Fibroblast of upper back skin (primary cell): ENCODE measurements around the gene CYYR1.
"Not testable (repeated sequence)": the region's sequence is repeated elsewhere in the genome, so short reads cannot be mapped to it uniquely, and the experiment has no call there.

Experiments used
- DNase-seq: peaks from one replicate; pipeline ENCODE4 v3.0.0-alpha.2; 2013

The CYYR1 gene

DNA sequence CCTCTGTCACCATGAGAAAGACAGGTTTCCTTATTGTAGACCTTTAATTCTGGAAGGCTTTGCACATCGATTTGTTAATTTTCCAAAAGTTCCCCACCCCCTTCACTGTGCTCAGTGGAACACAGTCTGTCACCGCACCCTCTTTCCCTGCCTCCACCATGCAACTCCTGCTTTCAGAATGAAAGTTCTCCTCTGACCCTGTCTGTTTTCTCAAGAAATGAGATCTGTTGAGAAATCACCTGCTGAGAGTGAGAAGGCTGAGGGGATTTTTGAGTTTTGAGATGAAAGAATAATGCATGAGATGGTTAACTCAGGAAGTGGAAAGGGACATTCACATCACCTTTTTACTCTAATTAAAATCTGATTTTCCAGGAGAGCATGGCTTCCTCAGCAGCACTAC, 99.6 kb downstream of the CYYR1 start:
- DNase-seq: no peak

DNA sequence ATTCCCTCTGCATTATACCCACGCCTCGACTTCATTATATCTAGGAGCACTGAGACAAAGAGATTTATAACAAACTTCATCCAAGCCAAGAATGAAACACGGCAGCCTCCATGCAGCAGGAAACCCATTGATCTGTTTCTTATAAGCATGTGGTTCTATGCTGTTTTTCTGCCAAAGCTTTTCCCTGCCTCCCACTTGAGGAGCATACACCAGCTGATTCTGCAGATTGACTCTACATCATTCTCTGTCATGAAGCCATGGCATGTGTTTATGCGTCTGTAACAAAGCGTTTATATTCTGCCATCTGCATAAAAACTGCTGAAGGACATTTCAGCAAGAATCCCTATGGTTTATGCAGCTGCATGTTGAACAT, 102.0 kb downstream of the CYYR1 start:
- DNase-seq: peak; percentile 42

DNA sequence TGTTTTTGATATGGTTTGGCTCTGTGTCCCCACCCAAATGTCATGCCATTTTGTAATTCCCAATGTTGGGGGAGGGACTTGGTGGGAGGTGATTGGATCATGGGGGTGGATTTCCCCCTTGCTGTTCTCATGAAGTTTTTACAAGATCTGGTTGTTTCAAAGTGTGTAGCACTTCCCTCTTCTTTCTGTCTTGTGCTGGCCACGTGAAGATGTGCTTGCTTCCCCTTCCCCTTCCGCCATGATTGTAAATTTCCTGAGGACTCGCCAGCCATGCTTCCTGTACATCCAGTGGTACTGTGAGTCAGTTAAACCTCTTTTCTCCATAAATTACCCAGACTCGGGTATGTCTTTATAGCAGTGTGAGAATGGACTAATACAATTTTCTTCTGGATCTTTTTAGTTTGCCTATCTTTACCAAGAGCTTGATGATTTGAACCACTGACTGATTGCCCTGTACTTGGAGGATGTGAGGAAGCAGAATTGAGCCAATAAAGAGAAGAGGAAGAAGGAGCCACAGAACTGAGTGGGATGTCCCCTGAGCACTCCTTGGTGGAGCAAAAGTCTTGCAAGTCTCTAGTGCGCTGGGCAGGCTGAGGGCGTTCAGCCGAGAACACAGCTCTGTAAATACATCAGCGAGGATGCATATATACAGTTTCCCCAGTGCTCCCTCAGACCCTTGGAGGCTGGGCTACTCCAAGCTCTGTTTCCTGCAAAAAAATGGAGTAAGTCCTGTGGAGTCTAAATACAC, 102.6 kb downstream of the CYYR1 start:
- no peak for DNase-seq

DNA sequence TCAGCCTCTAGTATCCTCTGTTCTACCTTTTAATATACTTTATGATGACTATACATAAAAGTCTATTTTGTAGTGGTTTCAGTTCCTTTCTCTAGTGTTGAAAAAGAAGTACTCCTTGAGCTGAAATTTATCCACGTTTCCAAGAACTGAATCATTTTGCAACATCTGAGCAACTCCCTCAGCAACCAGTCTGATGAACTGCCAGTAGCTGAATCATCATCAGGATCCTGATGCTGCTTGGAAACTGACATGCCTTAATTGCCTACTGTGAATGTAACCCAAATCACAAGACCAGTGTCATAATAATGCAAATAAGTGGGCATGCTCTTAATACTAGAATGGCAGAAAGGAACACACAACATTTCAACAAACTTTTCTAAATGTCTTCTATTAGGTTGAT, 103.3 kb downstream of the CYYR1 start:
- DNase-seq: peak; percentile 92

DNA sequence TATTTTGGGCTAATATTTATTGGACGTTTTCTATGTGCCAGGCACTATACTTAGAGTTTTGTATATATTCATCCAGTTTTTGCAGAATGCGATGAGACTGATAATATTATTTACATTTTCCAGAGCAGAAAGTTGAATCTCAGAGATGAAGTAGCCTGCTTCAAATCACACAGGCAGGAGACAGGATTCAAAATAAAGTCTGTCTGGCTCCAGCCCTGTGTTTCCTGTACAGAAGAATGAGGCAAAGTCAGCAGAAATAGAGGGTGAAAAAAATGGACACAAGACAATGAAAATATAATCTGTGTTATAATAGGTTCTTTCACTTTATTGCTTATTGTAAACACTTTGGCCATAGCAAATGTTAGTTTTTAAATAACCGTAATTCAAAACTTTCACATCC, 107.2 kb downstream of the CYYR1 start:
- no peak for DNase-seq

DNA sequence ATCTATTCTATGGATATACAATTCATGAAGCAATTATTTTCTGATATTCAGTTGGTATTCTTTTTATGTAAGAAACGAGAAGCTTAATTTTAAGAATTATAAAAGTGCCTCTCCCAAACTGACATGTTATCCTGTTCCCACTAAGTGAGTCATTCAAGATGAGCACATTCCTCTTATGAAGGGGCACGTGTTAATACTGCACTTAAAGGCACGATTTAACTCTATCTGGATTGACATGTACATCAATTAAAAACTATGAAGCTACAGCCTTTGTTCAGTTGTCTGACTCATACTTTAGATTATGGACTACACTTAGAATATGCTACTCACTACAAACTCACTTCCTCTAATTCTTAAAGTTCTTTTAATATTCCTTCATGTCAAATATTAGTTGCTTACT, 111.6 kb downstream of the CYYR1 start:
- no peak for DNase-seq

DNA sequence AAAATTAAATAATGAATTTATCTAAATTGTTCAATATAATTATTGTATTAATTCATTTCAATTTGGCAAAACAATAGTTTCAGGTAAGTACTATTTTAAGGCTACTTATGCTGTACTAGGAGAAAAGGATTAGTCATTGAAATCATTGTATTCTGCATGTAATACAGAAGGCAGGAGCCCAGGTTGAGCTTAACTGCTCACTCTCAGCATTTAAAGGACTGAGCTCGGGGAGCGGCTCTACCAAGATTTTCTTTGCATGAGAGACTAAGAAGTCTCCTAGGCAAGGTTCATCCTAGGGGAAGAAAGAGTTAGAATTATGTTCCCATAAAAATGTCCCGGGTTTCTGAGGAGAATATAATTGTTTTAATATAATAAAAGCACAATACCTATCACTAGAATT, 112.5 kb downstream of the CYYR1 start:
- DNase-seq: no peak

DNA sequence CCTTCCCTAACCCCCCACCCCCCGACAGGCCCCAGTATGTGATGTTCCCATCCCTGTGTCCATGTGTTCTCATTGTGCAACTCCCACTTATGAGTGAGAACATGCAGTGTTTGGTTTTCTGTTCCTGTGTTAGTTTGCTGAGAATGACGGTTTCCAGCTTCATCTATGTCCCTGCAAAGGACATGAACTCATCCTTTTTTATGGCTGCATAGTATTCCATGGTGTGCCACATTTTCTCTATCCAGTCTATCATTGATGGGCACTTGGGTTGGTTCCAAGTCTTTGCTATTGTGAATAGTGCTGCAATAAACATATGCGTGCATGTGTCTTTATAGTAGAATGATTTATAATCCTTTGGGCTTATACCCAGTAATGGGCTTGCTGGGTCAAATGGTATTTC, 114.2 kb downstream of the CYYR1 start:
- not testable (repeated sequence) for DNase-seq

DNA sequence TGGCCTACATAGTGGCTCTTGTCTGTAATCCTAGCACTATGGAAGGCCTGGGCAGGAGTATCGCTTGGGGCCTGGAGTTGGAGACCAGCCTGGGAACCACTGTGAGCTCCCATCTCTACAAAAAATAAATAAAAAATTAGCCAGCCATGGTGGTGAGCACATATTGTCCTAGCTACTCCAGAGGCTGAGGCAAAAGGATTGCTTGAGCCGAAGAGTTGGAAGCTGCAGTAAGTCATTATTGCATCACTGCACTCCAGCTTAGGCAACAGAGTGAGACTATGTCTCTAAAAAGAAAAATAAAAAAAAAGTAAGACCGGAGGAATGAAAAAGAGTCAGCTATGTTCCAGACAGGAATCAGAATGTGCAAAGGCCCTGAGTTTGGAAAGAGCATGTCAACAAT, 115.3 kb downstream of the CYYR1 start:
- DNase-seq: no peak

DNA sequence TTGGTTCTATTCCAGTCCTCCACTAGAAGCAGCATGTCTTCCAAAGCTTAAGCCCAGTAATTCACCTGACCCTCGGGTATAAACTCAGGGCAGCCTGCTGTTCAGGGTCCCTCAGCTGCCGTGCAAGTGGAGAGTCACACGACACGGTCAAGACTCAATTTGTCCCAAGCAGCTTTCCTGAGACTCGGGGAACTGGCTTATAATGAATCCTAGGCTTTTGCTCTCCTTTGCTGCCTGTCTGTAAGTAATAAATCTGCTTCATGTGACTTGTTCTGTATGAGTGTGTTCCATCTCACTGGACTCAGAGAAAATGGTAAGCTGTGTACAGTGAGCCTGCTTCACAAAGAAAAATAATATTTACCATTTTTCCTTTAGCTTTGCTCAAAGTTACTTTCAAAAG, 119.8 kb downstream of the CYYR1 start:
- no peak for DNase-seq

DNA sequence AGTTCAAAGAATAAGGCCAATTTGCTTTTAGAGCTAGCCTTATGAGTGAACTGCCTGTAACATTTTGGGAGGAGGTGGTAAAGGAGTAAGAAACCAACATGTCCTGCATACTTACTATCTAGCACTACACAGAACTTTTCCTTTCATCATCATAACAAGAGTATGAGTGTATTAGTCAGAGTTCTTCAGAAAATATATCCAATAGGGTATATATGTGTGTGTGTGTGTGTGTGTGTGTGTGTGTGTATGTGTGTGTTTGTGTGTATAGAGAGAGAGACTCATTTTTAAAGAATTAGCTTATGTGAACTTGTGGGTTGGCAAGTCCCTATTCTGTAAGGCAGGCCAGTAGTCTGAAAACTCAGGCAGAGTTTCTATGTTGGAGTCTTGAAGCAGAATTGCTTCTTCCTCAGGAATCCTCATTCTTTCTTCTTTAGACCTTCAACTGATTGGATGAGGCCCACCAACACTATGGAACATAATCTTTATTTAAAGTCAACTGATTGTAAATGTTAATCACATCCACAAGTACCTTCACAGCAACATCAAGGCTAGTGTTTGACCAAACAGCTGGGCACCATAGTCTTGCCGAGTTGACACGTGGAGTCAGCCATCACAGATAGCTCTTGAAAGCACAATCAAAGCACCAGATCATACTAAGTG, 121.9 kb downstream of the CYYR1 start:
- peak; percentile 61 for DNase-seq

DNA sequence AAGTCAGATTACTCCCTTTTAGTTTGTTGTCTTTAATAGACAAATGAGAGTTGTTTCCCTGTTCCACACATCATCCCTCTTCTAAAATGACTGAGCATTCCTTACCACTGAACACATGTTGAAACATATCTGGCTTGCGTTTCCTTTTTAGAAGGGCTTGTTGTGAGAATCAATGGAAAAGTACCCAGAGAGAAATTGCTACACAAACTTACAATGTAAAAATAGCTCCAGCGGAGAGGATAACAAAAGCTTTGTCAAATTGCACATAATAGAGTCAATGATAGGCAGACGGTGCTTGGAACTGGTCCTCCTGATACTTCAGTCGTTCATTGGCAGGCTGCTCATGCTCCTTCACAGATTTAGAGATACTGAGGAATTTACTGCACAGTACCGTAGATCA, 123.9 kb downstream of the CYYR1 start:
- DNase-seq: peak; percentile 83

DNA sequence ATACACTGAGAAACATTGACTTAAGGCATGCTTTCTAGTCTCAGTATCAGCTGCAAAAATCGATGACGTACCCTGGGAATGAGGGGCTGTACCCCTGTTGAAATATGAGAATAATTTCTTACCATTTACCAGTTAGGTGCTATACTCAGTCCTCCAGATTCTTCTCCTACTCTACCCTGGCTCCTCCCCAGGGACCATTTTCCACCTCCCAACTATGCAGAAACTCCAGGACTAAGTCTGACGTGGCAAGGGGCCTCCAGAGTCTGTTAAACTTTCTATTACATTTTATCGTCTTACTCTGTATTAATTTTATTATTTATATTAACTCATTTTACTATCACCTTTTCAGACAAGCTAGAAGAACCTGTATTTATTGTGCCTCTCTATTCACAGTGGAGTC, 124.3 kb downstream of the CYYR1 start:
- peak; percentile 78 for DNase-seq

DNA sequence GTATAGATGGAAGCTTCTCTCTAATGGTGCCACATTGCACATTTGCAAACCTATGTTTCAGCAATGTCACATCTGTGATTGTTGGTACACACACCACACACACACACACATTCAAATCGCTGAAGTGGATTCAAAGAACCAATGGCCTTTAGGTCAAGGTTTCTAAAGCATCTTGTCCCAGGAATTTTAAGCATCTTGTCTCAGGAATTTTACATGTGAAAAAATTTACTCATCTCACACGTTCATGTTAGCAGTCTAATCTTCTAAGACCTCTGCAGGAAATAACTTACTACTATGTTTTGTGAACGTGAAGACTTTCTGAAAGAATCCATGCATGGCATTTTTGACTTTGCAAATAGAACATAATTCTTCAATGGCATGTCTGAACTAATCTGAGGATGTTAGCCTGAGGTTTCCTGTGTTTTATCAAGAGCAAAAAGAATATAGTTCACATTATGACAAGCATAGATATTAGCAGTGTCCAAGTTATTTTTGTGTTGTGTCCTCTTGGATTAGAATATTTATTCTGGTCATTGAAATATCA, 125.1 kb downstream of the CYYR1 start:
- peak; percentile 66 for DNase-seq

DNA sequence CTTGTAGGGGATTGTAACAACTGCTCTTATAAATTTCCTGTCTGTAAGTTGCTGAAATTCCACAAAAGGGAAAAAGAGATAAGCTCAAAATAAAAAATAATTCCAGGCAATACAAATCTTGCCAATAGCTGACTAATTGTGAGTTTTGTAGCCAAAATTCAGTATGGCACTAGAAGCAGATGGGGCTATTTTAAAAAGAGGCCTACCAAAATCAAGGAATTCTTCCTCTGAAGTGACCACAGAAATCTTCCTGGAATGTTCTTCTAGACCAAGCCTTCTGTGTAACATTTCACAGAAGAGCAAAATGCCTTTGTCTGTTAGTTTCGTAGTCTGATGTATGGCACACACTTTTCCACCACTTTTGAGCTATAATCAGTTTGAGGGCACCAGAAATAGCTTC, 127.6 kb downstream of the CYYR1 start:
- DNase-seq: peak; percentile 93

DNA sequence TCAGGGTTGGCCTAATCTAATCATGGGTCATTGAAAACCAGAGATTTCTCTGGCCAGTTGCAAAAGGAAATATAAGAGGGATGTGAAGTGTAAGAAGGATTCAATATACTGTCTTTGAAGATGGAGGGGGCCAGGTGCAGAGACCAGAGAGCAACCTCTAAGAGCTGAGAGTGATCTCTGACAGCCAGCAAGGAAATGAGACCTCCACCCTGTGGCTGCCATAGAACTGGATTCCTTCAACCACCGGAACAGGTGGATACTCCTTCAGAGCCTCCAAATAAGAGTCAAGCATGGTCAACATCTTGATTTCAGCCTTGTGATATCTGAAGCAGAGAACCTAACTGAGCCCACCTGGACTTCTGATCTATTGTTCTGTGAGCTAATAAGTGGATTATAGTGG, 128.4 kb downstream of the CYYR1 start:
- DNase-seq: no peak

DNA sequence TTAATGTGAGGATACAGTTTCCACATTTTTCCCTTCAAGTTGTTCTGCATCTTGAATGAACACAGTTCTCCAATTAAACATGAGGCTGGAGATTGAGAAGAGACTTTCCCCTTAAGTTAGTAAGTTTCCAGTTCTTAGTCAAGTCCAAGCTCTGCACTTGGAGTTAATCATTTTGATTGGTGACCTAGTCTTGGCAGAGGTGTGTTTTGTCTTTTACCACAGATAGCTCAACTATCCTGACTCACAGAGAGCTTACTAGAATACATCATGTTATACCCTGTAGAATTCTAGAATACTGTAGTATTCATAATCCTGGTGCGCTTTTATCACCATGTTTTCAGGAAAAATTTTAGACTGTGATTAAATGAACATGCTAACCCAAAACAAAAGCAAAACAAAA, 129.2 kb downstream of the CYYR1 start:
- DNase-seq: peak; percentile 68

DNA sequence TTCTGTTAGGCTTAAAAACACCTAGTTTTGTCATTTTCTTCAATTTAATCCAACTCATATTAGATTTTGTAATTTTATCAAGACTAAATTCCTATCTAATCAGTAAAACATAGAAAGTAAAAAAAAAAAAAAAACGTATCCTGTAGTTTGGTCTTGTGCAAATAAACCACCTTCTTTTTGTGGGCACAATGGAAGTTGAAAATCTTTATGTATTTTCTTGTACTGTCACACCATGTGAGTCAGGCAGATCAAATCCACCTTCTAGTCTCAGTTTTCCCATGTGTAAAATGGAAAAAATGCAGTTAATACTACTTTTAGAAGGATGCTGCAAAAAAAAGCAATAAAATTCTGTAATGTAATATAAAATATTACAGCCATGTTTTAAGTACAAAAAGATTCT, 129.8 kb downstream of the CYYR1 start:
- no peak for DNase-seq

DNA sequence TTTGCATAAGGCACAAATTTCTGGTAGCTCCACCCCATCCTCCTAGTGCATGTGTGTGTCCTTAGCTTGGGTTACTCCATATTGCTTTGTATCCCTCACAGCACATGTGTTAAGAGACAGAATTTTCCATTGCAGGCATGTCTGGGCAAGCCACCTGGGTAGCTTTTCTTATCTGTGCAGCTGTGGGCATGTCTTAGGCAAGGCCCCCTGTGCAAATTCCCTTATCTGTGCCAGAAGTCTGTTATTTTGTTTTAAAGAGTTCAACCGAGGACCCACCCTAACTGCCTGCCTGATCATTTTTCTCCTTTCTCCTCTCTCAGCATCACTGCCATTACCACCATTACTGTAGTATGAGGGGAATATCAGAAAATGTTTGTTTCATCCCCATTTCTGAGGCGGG, 131.9 kb downstream of the CYYR1 start:
- no peak for DNase-seq

DNA sequence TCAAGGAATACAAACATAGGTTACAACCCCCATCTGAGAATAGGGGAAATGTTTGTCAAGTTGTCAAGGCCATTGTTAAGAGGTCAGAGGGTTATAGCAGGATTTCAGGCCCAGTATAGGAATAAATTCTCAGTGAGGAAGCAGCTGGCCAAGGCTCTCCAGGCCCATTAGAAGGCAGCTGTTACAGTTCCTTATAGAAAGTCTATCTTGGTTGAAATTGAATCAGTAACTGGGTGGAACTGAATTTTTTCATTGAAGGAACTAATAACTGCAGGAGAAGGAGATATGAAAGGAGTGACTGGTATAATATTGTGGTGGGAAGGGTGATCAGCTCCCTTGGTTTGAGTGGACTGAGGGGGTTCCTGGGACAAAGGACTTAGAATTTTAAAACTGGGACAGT, 134.1 kb downstream of the CYYR1 start:
- DNase-seq: no peak

DNA sequence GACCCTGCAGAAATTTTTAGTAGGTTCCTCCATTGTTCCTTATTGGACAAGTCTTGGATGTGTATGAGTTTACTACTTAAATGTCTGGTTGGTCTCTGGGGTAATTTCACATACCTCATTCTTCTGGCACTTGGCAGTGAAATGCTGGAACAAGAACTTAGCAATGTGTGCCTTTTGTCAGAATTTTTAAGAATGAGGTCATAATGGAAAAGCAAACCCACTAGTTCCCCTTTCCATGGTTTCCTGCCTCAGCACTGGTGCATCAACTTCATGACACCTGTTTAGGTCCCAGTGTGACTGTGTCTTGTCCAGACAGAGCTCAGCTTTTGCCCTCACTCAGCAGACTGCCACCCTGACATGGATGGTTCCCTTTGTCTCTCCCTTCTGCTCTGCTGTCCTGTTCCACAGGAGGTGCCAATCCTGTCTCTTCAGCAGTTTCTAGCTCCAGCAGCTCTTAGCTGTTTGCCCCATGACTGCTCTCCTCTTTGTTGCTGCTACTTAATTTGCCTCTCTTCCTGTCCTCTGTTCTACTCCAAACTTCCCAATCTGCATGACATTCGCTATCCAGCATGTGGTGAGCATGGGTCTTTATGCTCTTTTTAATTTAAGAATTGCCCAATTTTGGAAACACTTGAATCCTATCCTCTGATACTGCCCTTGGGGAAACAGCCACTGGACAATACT, 135.6 kb downstream of the CYYR1 start:
- DNase-seq: peak; percentile 57

DNA sequence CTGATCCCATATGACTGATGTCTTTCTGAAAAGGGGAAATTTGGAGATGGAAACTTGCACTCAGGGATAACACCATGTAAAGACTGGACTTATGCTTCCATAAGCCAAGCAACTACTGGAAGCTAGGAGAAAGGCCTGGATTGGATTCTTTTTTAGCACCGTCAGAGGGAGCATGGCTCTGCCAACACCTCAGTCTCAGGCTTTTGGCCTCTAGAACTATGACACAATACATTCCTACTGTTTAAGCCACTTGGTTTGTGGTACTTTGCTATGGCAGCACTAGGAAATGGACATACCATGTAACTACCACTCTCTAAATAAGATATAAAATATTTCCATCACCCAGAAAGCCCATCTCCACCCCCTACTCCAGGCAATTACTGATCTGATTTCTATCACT, 139.7 kb downstream of the CYYR1 start:
- DNase-seq: no peak

DNA sequence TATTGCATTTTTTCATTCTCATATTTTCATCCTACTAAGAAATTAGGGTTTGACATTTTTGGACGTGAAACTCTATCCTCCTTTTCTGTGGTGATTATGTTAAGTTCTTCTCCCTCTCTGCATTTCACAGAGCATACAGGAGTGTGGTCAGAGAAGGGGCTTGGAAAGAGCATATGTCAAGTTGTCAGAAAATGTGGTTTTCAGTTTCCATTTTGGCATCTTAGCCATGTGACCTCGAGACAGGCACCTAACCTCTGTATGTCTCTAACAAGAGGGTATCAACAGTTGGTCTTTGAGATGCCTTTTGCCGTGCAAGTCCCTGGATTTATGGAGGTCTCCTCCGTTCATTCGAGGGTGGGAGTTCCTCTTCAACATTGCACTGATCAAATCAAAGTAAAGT, 140.7 kb downstream of the CYYR1 start:
- DNase-seq: no peak

DNA sequence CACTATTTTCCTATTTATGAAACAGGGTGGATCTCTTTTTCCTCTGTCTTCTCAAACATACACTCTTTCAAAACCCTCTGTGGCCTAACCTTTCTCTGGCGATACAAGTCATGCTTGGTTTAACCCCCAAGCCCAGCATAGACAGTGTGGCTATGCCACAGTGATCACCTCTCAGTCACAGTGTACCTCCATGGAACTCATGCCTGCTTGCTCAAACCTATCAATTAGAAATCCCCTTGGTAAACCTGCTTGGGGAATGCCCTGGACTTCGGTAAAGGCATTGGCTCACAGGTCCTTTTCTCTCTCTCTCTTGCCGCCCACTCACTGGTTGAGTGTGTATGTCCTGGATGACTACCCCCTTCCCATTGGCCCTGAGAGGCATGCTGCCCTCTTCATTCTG, 147.5 kb downstream of the CYYR1 start:
- no peak for DNase-seq
